GM21786 (cell line): ENCODE measurements around the gene ZNF134.
A peak's percentile ranks its signal among the peaks of the same experiment; 100 is the strongest.

Experiments
- ATAC-seq: cut with Tn5 transposase; IDR thresholded peaks from one replicate; pipeline ENCODE4 v1.9.1; 2021; ENCODE audit not compliant: unreplicated experiment

ZNF134 gene

GRCh38 chr19:57613941-57614743 lies at the start of gene ZNF134:
Gene ZNF134 (plus strand): TSS chr19:57614242. CDS start chr19:57619469, 5,227 bp downstream.
- peak; percentile 97 for ATAC-seq

- no peak for ATAC-seq
Observed at GRCh38 chr19:57566396-57567265, 47.4 kb upstream of the ZNF134 start.

- no peak for ATAC-seq
Observed at GRCh38 chr19:57570707-57571106, 43.3 kb upstream of the ZNF134 start.

GRCh38 chr19:57572415-57572947 lies 41.6 kb upstream of the ZNF134 start:
- no peak for ATAC-seq

GRCh38 chr19:57576661-57577060 lies 37.4 kb upstream of the ZNF134 start:
- ATAC-seq: no peak

GRCh38 chr19:57578487-57579205 lies 35.4 kb upstream of the ZNF134 start, which contains the start of gene ZNF416:
Gene ZNF416 (minus strand): TSS chr19:57578911. CDS start chr19:57578704, 207 bp downstream.
- ATAC-seq: peak; percentile 89

GRCh38 chr19:57583104-57583520 lies 30.9 kb upstream of the ZNF134 start:
- ATAC-seq: no peak

- peak; percentile 87 for ATAC-seq
Observed at GRCh38 chr19:57583521-57584416, 30.3 kb upstream of the ZNF134 start, which contains the start of gene ZIK1. Gene ZIK1 (plus strand): TSS chr19:57584145. CDS start chr19:57584357, 212 bp downstream.

- ATAC-seq: no peak
Observed at GRCh38 chr19:57587529-57587928, 26.5 kb upstream of the ZNF134 start.

GRCh38 chr19:57599377-57599760 lies 14.7 kb upstream of the ZNF134 start:
- peak; percentile 13 for ATAC-seq

- peak; percentile 96 for ATAC-seq
Observed at GRCh38 chr19:57599761-57600383, 14.2 kb upstream of the ZNF134 start, which contains the start of gene ZNF530. Gene ZNF530 (plus strand): TSS chr19:57599885. CDS start chr19:57604346, 4,461 bp downstream.

GRCh38 chr19:57606931-57607330 lies 7.1 kb upstream of the ZNF134 start:
- no peak for ATAC-seq

- no peak for ATAC-seq
Observed at GRCh38 chr19:57611113-57611512, 2.9 kb upstream of the ZNF134 start.

- ATAC-seq: no peak
Observed at GRCh38 chr19:57615346-57615745, 1.3 kb downstream of the ZNF134 start.

GRCh38 chr19:57620673-57621348 lies 6.8 kb downstream of the ZNF134 start:
- ATAC-seq: no peak

GRCh38 chr19:57623091-57623490 lies 9.0 kb downstream of the ZNF134 start:
- no peak for ATAC-seq

- ATAC-seq: peak; percentile 95
Observed at GRCh38 chr19:57632987-57633831, 19.2 kb downstream of the ZNF134 start, which contains the start of gene ZNF211. Gene ZNF211 (plus strand): TSS chr19:57633168. CDS start chr19:57633347, 179 bp downstream.

GRCh38 chr19:57633832-57634131 lies 19.7 kb downstream of the ZNF134 start:
- ATAC-seq: no peak
